T follicular helper cell (primary cell): Measurements from ENCODE around the gene BEND6.

Experiments
- DNase-seq: peaks from one replicate; pipeline ENCODE4 v3.0.0-alpha.2; 2020; ENCODE audit warnings: low read depth

The BEND6 gene

DNA sequence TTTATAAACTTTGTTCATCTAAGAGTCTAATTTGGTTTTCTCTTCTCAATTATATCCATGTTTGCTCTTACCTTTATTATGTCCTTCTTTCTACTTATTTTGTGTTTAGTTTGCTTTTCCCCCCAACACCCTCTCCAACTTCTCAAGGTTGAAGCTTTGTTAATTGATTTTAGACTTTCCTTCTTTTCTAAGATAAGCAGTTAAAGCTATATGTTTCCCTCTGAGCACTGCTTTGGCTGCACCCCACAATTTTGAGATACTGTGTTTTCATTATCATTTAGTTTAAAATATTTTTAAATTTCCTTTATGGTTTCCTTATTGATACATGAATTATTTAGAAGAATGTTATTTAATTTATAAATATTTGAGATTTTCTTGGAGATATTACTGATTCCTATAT, 13.9 kb upstream of the BEND6 start:
- no peak for DNase-seq

DNA sequence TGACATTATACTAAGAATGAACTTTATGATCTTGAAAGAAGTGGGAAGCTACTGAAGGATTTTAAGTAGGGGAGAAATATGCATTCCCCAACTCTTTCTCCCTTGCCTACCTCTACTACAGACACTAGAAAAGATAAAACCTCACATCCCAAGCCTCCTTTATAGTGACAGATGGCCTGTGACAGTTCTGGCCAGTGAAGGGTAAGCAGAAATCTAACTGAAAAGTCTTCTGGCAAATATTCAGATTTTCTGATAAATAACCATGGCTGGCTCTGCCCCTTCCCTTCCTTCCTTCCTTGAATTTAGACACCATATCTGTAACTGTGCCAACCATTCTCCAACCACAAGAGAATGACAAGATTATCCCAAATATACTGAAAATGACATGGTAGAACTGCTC, 10.2 kb upstream of the BEND6 start:
- DNase-seq = no peak

DNA sequence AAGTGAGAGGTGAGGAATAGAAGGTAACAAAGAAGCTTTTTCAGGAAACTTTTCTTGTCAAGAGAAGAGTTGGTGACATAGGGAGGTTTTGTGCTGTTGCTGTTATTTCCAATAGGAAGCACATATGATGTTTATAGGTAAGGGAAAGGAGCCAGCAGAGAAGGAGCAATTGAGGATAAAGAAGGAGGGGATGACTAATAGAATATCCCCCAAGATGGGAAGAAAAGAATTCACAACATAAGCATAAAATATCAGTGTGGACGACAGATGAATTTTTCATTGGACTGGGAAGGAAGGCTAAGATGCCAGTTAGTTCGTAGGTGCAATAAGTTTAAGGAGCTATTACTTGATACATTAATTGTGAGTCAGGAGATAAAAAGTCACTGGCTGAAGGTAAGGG, 8.5 kb upstream of the BEND6 start:
- no peak for DNase-seq

DNA sequence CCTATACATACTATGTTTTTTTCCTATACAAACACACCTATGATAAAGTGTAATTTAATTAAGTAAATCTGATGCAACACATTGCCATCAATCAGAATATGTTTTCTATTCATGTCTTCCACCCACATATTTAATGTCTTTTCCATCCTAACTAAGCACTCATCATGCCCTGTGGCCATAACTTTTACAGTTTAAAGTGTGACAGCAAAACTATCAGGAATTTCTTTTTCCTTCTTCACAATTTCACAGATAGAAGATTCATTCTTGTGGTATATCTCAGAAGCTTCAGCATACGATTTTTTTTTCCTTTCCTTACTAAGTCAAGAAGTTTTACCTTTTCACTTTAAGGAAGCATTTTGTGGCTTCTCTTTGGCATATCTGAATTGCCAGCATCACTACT, 7.0 kb upstream of the BEND6 start:
- no peak for DNase-seq

DNA sequence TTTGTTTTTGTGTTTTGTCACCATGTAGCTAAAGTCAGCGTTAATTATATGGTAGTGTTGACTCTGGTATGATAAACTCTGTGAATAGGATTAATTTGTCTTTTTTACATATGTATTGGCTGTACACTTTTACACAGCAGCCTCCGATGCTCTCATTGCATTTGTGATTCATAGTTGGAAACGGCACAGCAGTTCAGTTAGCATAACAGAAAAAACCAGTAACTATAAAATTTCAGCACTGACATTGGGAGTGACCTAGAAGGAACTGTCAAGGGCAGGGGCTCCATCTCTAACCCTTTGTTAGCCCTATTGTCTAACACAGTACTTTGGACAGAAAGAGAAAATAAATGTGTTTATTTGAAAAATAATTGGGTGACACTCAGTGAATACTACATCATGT, 5.6 kb upstream of the BEND6 start:
- no peak for DNase-seq

DNA sequence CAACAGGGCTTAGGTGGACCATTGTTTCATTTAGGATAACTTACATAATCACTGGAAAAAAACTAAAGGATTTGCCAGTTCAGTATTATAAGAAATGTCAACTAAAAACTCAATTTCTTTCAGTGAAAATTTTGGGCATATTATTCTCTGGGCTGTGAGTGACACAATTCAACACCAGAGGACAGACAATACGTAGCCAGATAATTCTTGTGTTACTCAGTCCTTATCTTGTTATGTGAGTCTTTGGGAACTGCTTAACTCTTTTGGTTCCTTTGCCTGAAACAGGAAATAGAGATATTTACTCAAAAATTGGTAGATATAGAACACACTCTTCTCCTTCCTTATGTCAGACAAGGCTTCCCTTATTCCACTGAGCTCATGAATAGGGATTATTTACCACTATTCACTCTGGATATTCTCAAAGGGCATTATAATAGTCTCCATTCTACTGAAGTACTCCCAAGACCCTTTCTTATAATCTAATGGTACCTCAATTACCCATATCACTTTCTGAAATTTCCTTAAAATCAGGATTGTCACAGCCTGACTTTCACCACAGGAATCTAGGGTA, 4.9 kb upstream of the BEND6 start:
- no peak for DNase-seq

DNA sequence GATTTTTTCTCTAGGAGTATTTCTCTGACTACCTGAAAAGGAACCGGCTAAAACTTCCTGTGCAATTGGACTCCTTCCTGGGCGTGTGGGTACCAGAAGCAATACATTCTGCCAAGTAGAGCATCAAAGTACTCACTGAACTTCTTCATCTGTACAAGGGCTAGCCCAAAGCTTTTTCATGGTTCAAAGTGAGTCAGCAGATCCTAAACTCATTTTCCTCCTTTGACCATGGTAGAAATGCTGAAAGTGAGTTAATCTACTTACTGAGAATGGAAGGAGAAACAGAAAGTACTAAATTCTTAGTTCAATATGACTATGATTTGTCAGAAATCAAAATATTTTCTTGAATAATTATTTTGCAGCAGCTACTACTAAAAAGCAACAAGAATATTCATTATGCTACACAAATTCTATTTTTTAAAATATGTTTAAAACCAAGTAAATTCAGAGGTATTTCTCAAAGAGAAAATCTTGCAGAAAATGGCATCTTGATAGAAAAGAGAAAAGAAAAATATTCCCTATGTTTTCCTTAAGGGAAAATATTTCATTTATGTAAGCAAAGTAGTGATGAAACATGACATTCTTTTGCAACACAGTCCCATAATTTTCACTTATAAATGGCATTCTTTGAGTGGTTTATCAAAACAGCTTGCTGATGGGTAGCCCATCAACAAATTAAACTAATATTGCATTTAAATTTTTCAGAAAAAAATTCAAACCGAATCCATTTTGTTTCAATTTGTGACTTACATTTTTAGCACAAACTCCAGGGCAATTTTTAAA, 3.7 kb upstream of the BEND6 start:
- DNase-seq = no peak

DNA sequence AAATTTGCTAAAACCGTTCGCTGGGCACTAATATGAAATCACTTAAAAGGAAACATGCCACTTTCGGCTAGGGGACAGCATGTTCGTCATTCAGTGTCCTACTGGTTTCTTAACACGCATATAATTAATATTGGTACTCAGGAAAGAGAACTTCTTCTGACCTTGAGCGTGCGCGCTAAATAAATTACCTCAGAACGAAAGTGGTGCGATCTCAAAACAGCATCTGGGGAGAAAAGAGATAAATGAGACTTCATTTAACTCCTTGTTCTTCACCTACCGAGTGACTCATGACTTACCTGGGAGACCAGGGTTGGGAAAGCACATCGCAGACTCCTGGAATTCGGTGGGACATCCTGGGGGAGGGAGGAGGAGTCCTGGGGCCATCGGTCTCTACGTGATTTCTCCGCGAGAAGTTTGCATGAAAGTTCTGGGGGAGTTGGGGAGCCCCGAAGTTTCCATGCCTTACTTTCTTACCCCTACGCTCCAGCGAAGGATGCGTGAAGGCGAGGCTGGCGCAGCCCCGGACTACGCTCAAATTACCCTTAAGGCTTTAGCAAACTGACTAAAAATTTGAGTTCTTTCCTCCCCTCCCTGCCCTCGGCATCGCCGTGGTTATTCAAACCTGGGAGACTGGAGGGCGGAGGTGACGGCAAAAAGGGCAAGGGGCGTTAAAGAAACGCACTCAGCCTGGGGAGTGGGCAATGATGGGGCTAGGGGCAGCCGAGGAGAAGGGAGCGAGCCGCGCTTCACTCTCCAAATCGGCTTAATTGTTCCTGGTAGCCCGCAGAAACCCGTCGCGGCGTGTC, 1.1 kb upstream of the BEND6 start:
- no peak for DNase-seq

DNA sequence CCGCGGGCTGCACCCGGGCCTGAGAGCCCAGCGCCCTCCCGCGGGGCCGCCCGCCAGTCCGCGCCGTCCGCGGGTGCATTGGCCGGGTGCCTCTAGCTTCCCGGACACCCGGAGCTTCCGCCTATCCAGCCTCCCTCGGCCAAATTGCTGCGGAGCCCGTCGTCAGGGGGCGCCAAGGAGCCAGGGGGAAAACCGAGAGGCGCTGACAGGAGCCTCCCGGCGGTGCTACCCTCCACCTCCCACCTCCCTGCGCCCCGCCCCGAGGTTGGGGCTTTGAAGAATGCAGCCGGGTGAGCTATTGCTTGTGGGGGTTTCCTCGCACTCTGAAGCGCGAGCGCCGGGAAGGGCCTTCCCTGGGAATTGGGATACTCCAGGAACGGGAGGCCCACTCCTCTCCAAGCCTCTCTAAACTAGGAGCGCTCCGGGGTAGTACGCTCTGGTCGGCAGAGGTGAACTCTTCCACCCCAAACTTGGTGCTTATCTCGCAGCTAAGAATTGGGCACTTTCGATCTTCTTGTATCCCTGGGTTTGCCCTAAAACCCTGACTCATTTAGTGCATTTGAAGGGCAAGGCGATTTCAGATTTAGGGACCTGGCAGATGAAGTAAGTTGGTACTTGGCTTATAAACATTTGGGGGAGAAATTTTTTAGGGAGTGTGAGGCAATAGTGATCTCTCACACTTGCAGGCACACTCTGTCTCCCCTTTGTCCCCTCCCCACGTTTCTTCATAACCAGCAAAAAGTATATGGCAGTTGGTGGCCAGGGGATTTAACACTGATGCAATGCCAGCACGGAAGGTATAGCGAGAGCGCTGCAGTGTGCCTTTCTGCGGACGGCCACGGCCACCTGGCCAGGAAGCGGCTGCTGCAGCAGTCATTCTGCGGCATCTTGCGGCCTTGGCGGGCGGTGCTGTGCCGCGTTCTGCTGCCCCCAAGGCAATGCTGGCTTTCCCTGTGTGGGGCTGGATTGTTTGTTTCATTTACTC, 556 bp downstream of the BEND6 start:
- DNase-seq = peak; percentile 19

DNA sequence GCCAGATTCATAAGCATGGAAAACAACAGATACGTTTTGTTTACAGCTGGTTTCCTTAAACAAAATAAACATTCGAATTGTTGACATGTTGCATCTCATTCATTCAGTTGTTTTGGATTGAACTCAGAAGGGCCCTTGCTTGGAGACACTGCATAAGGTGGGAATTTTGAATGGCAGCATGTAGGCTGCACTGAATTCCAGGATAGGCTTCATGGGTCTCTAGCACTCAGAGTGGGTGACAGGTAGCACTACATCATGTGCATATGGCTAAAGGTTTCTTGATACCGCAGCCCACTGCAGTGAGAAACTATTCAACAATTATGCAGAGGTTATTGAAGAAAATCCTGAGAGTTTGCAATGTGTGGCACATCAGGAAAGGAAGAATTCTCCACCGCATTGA, 1.6 kb downstream of the BEND6 start:
- DNase-seq = no peak

DNA sequence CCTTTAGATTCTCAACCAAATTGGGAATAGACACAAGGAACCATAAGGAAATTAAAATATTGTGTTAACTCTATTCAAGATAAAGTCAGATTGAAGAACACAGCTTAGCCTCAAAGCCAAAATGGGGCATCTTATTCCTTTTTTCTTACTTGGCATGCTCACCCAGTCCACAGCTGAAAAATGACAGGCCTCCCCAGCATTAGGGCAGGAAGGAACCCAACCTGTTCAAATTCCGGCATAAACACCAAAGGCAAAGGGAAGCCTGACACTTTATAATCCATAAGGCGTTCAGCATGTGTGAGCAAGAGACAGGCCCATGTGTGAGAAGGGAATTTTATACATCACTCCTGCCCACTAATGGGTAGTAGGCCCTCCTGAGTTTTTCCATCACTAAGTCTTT, 2.9 kb downstream of the BEND6 start:
- no peak for DNase-seq

DNA sequence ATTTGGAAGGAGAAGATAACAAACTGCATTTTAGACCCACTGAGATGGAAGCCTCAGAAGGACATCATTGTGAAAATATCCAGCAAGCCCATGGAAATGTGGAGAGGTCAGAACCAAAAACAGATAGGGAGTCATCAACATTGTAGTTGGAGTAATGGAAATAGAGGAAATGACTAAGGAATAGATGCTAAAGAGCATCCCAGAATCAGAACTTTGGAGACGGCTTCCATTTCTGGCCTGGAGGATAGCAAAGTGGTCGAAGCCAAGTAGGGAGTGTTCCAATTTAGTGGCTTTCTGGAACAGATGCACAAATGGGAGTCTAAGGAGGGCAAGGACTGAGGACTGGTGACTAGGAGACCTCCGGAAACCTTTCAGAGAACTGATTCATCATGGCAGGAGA, 3.6 kb downstream of the BEND6 start:
- no peak for DNase-seq

DNA sequence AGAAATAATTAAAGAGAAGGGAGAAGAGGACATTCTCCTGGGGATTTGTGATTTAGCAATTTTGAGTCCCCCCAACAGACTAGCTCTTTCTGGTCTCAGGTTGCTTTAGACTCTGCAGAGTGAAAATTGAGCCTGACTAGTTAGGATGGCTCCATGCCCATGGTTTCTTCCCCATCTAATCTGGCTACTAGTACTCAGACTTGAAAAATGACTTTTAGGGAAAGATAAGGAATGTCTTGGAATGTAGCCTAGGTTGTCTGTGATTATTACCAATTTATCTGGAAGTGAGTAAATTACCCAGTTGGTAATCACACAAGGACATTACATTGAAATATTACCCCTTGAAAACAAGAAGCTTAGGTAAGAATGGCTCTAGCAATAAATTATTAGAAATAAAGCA, 4.2 kb downstream of the BEND6 start:
- no peak for DNase-seq

DNA sequence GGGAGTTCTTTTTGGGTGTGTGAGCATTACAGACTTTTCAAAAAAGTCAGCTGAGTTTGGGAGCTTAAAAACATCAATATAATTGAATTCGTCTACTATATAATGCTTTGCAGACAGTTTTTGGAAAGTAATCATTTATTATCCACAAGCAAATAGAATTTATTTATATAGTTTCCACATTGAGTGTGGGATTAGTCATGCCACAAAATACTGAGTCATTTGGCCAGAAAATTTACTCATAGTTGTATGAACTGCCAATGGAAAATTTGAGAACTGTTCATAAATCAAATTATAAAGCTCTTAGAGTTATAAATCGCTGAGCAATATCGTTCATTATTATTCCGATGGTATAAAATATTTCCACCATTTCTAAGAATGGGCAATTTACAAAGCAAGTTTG, 5.0 kb downstream of the BEND6 start:
- DNase-seq = no peak

DNA sequence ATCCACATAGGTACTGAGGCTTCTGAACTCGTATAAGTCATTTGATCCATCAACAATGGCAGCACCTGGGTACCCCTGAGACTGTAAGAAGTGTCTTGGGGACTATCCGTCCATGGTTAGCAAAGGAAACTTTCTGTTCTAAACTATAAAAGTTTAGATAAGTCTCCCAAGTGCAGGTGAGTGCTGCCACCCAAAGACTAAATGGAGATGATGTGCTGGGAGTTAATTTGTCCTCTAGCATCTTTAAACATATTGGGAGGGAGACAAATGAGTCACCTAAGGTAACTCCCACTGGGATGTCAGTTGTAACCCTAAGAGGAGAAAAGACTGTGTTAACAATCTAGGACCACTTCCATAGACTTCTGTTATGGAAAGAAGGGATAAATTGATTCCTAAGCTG, 6.2 kb downstream of the BEND6 start:
- DNase-seq = no peak

DNA sequence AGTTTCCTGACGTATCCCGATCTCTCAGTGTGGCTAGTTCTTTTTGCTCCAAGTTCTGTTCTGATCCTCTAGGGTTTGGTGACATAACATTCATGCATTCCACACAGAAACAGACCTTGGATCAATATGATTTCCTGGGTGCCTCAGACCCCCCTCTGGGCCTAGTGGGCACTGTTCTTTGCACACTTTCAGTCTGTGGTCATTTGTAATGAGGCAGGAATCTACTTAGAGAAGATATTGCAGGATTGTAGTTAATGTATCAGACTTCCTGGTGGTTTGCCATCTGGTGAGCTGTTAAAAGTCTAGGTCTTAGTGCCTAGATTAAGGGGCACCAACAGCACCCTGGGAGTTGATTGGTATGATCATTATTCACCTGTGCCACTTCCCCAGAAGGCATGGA, 7.5 kb downstream of the BEND6 start:
- no peak for DNase-seq

DNA sequence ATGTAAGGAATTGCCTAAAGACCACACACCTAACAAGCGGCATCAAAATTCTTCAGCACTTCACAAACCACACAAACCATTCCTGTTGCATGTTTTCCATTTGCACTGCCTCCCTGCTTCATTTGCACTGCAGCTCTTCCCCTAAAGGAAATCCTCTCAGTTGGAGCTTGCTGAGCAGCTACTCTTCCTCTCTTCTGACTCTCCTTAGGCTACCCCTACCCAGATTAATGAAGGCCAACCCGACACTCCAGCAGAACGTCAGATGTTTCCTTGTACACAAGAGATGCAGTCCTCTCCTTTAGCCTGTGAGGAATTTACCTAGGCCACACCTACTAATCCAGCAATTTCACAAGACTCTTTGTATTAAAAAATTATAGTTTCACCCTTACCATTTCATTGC, 8.1 kb downstream of the BEND6 start:
- no peak for DNase-seq

DNA sequence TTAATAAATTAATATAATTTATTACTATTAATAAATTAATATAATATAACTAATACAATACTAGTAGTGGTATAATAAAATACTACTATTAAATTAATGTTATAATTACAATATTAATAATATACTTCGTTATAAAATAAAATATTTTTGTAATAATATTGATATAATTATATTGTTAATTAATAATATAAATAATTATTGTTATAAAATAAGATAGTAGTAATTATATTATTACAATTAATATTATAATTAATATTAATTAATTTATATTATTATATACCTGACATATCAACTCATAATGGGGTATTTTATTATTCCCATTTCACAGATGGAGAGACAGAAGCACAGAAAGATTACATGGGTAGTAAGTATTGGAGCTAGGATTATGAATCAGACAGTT, 8.9 kb downstream of the BEND6 start:
- no peak for DNase-seq

DNA sequence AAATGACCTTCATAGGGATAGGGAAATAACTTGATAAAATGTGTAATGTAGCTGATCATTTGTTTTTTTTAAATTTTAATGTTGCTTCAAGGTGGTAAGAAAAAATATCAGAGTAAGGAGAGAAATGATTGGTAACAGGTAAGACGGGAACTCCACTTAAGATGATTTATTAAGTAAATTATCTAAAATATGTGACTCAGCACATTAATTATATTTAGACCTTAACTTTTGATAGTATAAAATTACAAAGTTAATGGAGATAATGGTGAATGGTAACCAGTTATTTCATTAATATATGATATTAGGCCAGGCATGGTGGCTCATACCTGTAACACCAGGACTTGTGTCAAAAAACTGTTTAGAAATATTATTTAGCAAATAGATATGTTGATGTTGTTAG, 10.2 kb downstream of the BEND6 start:
- DNase-seq = no peak

DNA sequence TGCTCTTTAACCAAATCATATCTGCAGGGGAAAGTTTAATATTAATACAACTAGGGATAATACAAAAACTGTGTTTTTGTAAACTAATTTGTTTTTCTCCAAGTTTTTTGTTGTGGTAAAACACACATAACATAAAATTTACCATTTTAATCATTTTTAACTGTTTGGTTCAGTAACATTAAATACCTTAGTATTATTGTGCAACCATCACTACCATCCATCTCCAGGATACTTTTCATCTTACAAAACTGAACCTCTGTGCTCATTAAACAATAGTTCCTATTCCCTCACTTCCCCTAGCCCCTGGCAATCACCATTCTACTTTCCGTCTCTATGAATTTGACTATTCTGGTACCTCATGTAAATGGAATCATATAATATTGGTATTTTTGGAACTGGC, 15.9 kb downstream of the BEND6 start:
- no peak for DNase-seq

DNA sequence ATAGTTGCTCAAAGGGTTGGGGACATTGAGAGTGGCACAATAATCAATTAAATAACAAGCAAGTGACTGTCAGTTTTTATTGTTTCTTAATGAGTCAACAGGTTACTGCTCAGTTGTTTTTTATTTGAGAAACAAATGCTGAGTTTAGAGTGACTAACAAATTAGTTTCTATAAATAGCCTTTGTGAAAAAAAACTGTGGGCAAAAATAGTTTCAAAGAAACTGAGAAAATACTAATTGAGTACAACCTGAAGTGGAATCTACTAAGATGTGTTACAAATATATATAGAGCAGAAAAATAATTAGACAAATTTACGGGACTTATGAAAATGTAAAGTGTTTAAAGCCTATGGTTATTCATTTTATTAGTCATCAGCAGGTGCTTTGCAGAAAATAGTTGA, 22.3 kb downstream of the BEND6 start:
- no peak for DNase-seq

DNA sequence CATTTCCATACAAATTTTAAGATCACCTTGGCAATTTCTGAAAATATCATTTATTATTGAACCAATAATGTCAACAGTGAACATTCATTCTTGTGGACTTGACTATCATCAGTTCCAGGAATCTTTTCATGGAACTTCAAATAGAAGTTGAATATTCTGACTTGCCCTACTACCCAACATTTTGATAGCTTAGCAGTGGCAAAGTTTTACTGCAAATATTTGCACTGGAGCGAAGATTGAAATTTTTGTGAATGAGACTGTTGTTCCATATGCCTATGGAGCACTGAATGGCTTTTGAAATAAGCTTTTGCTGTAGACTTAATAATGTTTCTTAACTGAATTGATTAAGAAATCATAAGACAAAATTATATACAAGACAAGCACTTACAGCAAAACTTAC, 23.6 kb downstream of the BEND6 start:
- DNase-seq = no peak
